Fibroblast of lung (primary cell): ENCODE data around the gene SCUBE1.

ENCODE experiments used
- EZH2 ChIP-seq: IDR thresholded peaks from 2 replicates; pipeline ENCODE4 v1.5.1; 2012; ENCODE audit warnings: low read length, control low read depth, mild to moderate bottlenecking; ENCODE audit errors: missing control alignments
- TF ChIP-seq, protein P1 (sequence below), 2 donors: IDR thresholded peaks in 1 of 2; conservative IDR thresholded peaks in 1 of 2; 1 replicate in 1 of 2; 2 replicates in 1 of 2; pipeline ENCODE4 v1.5.1; 2011 to 2012; ENCODE audit warnings: low read length in 2 of 2, control low read depth in 1 of 2, inconsistent platforms in 1 of 2, low read depth in 1 of 2, mild to moderate bottlenecking in 1 of 2

DNA sequence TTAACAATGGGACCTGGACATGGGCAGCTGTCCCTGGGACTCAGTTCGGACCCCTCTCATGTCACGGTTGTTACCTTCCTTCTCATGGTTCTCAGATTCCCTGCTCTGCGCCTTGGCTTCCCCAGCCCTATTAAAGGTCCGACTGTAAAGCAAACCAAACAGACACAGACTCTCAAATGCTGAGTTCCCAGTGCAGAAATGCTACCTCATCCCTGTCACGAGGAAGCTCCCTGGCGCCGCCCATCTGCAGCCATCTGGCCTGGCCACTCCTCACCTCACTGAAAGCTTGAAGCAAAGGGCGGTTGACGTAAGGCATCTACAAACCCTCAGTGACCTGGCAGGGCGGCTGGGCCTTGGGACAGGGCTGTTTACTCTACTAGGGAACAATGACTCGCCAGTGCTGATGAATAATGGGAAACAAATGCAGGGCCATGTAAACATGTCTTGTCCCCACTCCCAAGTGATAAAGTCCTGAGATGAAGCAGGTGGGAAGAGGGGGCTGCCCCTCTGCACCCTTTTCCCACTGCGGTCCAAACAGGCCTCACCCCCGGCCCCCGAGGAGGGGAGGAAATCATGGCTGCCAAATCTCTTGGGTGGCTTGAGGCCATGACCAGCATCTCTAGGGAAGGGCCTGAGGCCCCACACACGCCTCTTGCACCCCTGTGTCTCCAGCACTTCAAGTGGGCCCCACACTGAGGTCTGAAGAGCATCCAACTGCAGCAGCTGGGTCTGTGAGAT is 49.3 kb downstream of the SCUBE1 start:
- TF ChIP-seq, protein P1, sequence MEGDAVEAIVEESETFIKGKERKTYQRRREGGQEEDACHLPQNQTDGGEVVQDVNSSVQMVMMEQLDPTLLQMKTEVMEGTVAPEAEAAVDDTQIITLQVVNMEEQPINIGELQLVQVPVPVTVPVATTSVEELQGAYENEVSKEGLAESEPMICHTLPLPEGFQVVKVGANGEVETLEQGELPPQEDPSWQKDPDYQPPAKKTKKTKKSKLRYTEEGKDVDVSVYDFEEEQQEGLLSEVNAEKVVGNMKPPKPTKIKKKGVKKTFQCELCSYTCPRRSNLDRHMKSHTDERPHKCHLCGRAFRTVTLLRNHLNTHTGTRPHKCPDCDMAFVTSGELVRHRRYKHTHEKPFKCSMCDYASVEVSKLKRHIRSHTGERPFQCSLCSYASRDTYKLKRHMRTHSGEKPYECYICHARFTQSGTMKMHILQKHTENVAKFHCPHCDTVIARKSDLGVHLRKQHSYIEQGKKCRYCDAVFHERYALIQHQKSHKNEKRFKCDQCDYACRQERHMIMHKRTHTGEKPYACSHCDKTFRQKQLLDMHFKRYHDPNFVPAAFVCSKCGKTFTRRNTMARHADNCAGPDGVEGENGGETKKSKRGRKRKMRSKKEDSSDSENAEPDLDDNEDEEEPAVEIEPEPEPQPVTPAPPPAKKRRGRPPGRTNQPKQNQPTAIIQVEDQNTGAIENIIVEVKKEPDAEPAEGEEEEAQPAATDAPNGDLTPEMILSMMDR (conservative IDR thresholded peaks at IDR 0.05 in 1 of 2, IDR thresholded peaks at IDR 0.05 in 1 of 2; ENCODE audit: low read depth in 1 of 2, low read length in 2 of 2): no peak
- TF ChIP-seq EZH2: no peak
